Endothelial cell (in vitro differentiated cells): ENCODE measurements around the gene CHST12. TPM values are rescaled to one million over a fixed set of nuclear protein-coding genes. Genes with fewer than 3 reads are reported as not detected.

Experiments
- DNase-seq: peaks from one replicate; pipeline ENCODE4 v3.0.0; 2021; ENCODE audit warnings: low spot score
- H3K27ac Mint-ChIP-seq: one replicate; pipeline ENCODE4 v1.8.0; 2021; ENCODE audit warnings: mixed read lengths, inconsistent platforms; ENCODE audit not compliant: unreplicated experiment
- H3K27me3 Mint-ChIP-seq: one replicate; pipeline ENCODE4 v1.8.0; 2021; ENCODE audit warnings: mild to moderate bottlenecking, moderate library complexity, mixed read lengths, inconsistent platforms; ENCODE audit not compliant: unreplicated experiment
- H3K36me3 Mint-ChIP-seq: one replicate; pipeline ENCODE4 v1.8.0; 2021; ENCODE audit warnings: mild to moderate bottlenecking, low read depth, mixed read lengths, inconsistent platforms; ENCODE audit not compliant: unreplicated experiment
- H3K4me1 Mint-ChIP-seq: one replicate; pipeline ENCODE4 v1.8.0; 2021; ENCODE audit warnings: mild to moderate bottlenecking, mixed read lengths, inconsistent platforms; ENCODE audit not compliant: unreplicated experiment
- H3K4me3 Mint-ChIP-seq: one replicate; pipeline ENCODE4 v1.8.0; 2021; ENCODE audit warnings: mild to moderate bottlenecking, mixed read lengths, inconsistent platforms; ENCODE audit not compliant: unreplicated experiment
- H3K9me3 Mint-ChIP-seq: one replicate; pipeline ENCODE4 v1.8.0; 2021; ENCODE audit warnings: mixed read lengths, inconsistent platforms; ENCODE audit not compliant: unreplicated experiment
- total RNA-seq: library from RNA; stranded (reverse); fragmentation: NEBNext Ultra II Directional; extraction: Animal tissue kit (Norgen Biotek cat#: 25700); gene quantifications from one replicate; pipeline ENCODE4 v1.2.1, GENCODE V29; 2021; ENCODE audit not compliant: unreplicated experiment
- TF ChIP-seq, protein P1 (sequence below): fragments of 200-600 bp; sonication (generic); IDR thresholded peaks from one replicate; pipeline ENCODE4 v1.5.0; 2021; ENCODE audit warnings: antibody characterized with exemption; ENCODE audit not compliant: unreplicated experiment

Gene CHST12
- total RNA-seq, 1 donor from 2014 or later: 26.9 TPM

DNA sequence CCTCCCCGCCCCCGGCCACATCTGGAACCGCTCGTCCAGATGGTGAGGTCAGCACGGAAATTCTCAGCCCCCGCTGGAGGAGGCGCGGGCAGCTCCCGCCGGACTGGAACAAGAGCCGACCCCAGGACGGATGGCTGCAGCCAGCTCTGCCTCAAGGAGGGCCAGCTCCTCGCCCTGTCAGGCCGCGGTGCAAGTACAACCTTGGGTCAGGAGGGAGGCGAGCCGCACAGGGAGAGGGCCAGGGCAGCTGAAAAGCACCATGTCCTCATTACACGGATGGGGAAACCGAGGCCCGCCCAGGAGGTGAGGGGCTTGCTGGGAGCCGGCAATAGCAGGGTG lies 76.6 kb downstream of the CHST12 start:
- H3K4me3 Mint-ChIP-seq: no peak overlapping the region
- H3K27ac Mint-ChIP-seq: no peak overlapping the region
- H3K9me3 Mint-ChIP-seq: no peaks in the 10 kb centered on the region
- H3K27me3 Mint-ChIP-seq: peaks cover 3% of the 10 kb centered on the region
- DNase-seq: no peak
- TF ChIP-seq, protein P1, sequence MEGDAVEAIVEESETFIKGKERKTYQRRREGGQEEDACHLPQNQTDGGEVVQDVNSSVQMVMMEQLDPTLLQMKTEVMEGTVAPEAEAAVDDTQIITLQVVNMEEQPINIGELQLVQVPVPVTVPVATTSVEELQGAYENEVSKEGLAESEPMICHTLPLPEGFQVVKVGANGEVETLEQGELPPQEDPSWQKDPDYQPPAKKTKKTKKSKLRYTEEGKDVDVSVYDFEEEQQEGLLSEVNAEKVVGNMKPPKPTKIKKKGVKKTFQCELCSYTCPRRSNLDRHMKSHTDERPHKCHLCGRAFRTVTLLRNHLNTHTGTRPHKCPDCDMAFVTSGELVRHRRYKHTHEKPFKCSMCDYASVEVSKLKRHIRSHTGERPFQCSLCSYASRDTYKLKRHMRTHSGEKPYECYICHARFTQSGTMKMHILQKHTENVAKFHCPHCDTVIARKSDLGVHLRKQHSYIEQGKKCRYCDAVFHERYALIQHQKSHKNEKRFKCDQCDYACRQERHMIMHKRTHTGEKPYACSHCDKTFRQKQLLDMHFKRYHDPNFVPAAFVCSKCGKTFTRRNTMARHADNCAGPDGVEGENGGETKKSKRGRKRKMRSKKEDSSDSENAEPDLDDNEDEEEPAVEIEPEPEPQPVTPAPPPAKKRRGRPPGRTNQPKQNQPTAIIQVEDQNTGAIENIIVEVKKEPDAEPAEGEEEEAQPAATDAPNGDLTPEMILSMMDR: no peak
- H3K36me3 Mint-ChIP-seq: peaks cover 2% of the 10 kb centered on the region
- H3K4me1 Mint-ChIP-seq: no peaks in the 10 kb centered on the region

DNA sequence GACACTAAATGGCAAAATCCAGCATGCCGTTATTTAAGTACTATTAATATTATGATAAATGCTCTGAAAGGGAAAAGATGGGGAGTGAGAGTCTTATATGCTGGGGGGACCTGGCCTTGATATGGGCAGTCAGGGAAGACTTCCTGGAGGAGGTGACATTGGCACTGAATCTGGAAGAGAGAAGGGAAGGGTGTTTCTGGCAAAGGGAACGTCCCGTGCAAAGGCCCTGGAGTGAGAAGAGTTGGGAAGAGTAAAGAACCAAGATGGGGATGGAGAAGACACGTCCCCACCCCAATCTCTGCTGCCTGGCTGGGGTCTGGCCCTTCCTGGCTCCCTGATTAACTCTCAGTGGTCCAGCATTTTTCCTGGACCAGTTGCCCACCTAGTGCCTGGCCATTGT lies 77.8 kb downstream of the CHST12 start:
- TF ChIP-seq, protein P1: no peak
- Mint-ChIP-seq H3K36me3 (peaks cover 3% of the 10 kb centered on the region), H3K4me3 (no peak overlapping the region), H3K4me1 (no peaks in the 10 kb centered on the region), H3K27me3 (peaks cover 3% of the 10 kb centered on the region), H3K9me3 (no peaks in the 10 kb centered on the region), H3K27ac (no peak overlapping the region)
- DNase-seq: no peak

DNA sequence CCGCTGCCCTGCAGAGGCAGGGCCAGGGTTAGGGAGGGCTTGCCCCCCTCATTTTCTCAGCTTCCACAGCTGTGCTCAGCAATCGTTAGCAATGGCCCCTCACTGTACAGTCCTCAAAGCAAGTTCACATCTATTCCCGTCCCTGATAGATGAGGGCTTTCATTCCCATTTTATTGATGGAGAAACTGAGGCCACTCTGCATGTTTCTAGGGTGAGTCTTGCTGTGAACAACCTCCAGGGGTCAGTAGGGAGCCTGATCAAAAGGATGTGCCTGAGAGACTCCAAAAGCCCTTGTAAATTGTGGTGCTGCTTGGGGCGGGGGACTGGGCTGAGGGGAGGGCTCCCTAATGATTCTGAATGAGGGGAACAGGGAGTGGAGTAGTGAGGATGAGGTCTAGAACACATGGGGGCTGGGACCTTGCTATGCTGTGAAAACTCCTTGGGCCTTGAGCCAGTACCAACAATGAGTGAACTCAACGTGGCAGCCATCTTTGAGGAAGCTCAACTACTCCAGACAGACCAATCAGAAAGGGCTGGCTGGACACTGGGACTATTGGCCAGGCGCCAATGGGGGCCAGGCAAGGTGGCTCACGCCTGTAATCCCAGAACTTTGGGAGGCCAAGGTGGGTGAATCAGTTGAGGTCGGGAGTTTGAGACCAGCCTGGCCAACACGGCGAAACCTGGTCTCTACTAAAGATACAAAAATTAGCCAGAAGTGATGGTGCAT lies 79.5 kb downstream of the CHST12 start:
- H3K27me3 Mint-ChIP-seq: peaks cover 3% of the 10 kb centered on the region
- H3K27ac Mint-ChIP-seq: no peak overlapping the region
- TF ChIP-seq, protein P1: no peak
- no peak overlapping the region for H3K4me3 Mint-ChIP-seq
- H3K4me1 Mint-ChIP-seq: no peaks in the 10 kb centered on the region
- peaks cover 3% of the 10 kb centered on the region for H3K36me3 Mint-ChIP-seq
- no peaks in the 10 kb centered on the region for H3K9me3 Mint-ChIP-seq
- no peak for DNase-seq

DNA sequence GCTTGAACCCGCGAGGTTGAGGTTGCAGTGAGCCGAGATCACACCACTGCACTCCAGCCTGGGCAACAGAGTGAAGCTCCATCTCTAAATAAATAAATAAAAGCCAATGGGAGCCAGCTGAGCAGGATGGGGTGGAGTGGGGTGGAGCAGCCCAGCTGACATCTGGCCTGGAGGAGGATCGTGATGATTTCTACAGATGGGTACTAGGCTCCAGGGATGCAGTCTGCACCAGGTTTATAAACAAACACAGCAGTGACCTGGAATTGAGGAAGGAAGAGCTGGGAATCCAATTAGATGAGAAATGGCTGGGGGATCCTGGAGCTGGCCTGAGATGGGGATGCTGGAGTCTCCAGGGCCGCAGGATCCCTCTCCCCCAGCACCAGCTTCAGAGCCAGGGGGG lies 80.1 kb downstream of the CHST12 start:
- TF ChIP-seq, protein P1: no peak
- Mint-ChIP-seq H3K27ac (no peak overlapping the region), H3K4me1 (no peaks in the 10 kb centered on the region)

DNA sequence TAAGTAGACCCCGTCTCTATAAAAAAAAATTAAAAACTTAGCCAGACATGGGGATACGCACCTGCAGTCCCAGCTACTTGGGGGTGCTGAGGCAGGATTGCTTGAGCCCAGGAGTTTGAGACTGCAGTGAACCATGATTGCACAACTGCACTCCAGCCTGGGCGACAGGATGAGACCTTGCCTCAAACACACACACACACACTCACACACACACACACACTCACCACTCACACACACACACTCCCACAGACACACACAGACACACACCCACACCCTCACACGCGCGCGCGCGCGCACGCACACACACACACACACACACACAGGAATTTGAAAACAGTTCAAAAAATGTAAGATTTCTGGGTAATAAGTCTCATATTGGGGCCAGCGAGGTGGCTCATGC lies 81.5 kb downstream of the CHST12 start:
- H3K27ac Mint-ChIP-seq: no peak overlapping the region
- no peak for DNase-seq
- no peaks in the 10 kb centered on the region for H3K27me3 Mint-ChIP-seq
- no peaks in the 10 kb centered on the region for H3K9me3 Mint-ChIP-seq
- peaks cover 2% of the 10 kb centered on the region for H3K4me1 Mint-ChIP-seq
- TF ChIP-seq, protein P1: no peak
- peaks cover 3% of the 10 kb centered on the region for H3K36me3 Mint-ChIP-seq
- peak overlapping the region; percentile 12 for H3K4me3 Mint-ChIP-seq

More for the DNA sequence above, 80.1 kb downstream of the CHST12 start:
- Mint-ChIP-seq H3K36me3 (peaks cover 3% of the 10 kb centered on the region), H3K9me3 (no peaks in the 10 kb centered on the region), H3K27me3 (peaks cover 3% of the 10 kb centered on the region), H3K4me3 (no peak overlapping the region)
- no peak for DNase-seq
